ENCODE measurements around the gene SLC35F4.
"Not testable (repeated sequence)": the region's sequence is repeated elsewhere in the genome, so short reads cannot be mapped to it uniquely, and the experiment has no call there.

Gene SLC35F4

DNA sequence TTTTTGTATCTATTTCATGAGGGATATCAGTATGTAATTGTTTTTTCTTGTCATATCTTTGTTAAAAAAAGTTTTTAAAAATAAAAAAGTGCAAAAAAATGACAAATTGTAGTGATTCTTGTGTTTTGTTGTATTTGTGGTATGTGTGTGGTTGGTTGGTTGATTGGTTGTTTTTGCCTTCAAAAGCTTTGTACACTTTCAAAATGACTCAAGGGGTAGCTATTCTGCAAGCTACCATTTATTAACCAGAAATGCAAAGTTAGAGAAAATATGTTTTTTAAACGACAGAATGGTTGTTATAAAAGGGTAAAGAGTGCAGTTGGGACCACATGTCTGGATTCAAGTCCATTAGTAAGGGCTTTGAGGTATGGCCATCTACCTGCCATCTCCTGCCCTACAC is 119.3 kb downstream of the SLC35F4 start:
- no peak overlapping the region for H3K4me2 ChIP-seq (ENCODE audit: low read length)
- H3K9ac ChIP-seq (ENCODE audit: low read depth, low read length) = no peak overlapping the region
- no peaks in the 10 kb centered on the region for H3K9me3 ChIP-seq (replicated peaks; ENCODE audit: low read length)
- no peaks in the 10 kb centered on the region for H3K36me3 ChIP-seq (ENCODE audit: insufficient read depth, low read length)
- no peak overlapping the region for H3K4me3 ChIP-seq (ENCODE audit: low read length)
- no peaks in the 10 kb centered on the region for H3K27me3 ChIP-seq (ENCODE audit: control insufficient read depth, insufficient read depth, low read length)
- H3K4me1 ChIP-seq (ENCODE audit: control insufficient read depth, insufficient read depth, low read length) = peaks cover 12% of the 10 kb centered on the region

GRCh38 chr14:57739516-57739915 is 126.4 kb downstream of the SLC35F4 start:
- Histone ChIP-seq H3K4me3 (ENCODE audit: low read length) (no peak overlapping the region), H3K9me3 (replicated peaks; ENCODE audit: low read length) (no peaks in the 10 kb centered on the region), H3K27me3 (ENCODE audit: control insufficient read depth, insufficient read depth, low read length) (peaks cover 5% of the 10 kb centered on the region), H3K9ac (ENCODE audit: low read depth, low read length) (no peak overlapping the region), H3K36me3 (ENCODE audit: insufficient read depth, low read length) (no peaks in the 10 kb centered on the region), H3K4me2 (ENCODE audit: low read length) (no peak overlapping the region), H3K4me1 (ENCODE audit: control insufficient read depth, insufficient read depth, low read length) (no peaks in the 10 kb centered on the region)

DNA sequence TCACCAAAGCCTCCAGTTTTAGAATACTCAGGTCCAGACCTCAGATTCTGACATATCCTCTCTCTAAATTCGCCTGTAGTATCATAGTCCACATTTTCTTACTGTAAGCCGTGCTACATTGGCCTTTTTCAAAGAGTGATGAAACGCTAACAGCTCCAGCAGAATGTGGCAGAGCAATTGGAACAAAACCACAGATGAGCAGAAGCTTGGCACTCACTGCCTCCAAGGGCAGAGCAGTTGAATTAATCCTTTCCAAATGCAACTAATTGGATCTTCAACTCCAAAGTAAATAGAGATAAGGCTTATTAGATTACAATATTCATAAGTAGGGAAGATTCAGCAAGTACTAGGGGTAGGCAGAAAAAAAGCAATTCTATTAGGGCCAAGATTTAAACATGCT is 128.3 kb downstream of the SLC35F4 start:
- no peak overlapping the region for H3K9ac ChIP-seq (ENCODE audit: low read depth, low read length)
- peaks cover 5% of the 10 kb centered on the region for H3K27me3 ChIP-seq (ENCODE audit: control insufficient read depth, insufficient read depth, low read length)
- H3K4me2 ChIP-seq (ENCODE audit: low read length) = no peak overlapping the region
- H3K9me3 ChIP-seq (replicated peaks; ENCODE audit: low read length) = no peaks in the 10 kb centered on the region
- H3K4me3 ChIP-seq (ENCODE audit: low read length) = no peak overlapping the region
- peaks cover 4% of the 10 kb centered on the region for H3K4me1 ChIP-seq (ENCODE audit: control insufficient read depth, insufficient read depth, low read length)
- no peaks in the 10 kb centered on the region for H3K36me3 ChIP-seq (ENCODE audit: insufficient read depth, low read length)

GRCh38 chr14:57736391-57736790 is 129.5 kb downstream of the SLC35F4 start:
- no peaks in the 10 kb centered on the region for H3K9me3 ChIP-seq (replicated peaks; ENCODE audit: low read length)
- peaks cover 4% of the 10 kb centered on the region for H3K4me1 ChIP-seq (ENCODE audit: control insufficient read depth, insufficient read depth, low read length)
- no peak overlapping the region for H3K4me3 ChIP-seq (ENCODE audit: low read length)
- H3K4me2 ChIP-seq (ENCODE audit: low read length) = no peak overlapping the region
- peaks cover 5% of the 10 kb centered on the region for H3K27me3 ChIP-seq (ENCODE audit: control insufficient read depth, insufficient read depth, low read length)
- H3K9ac ChIP-seq (ENCODE audit: low read depth, low read length) = no peak overlapping the region
- no peaks in the 10 kb centered on the region for H3K36me3 ChIP-seq (ENCODE audit: insufficient read depth, low read length)

GRCh38 chr14:57735276-57735675 is 130.6 kb downstream of the SLC35F4 start:
- Histone ChIP-seq H3K9me3 (replicated peaks; ENCODE audit: low read length) (no peaks in the 10 kb centered on the region), H3K9ac (ENCODE audit: low read depth, low read length) (no peak overlapping the region), H3K4me1 (ENCODE audit: control insufficient read depth, insufficient read depth, low read length) (peaks cover 4% of the 10 kb centered on the region), H3K4me3 (ENCODE audit: low read length) (no peak overlapping the region), H3K27me3 (ENCODE audit: control insufficient read depth, insufficient read depth, low read length) (peaks cover 5% of the 10 kb centered on the region), H3K36me3 (ENCODE audit: insufficient read depth, low read length) (no peaks in the 10 kb centered on the region), H3K4me2 (ENCODE audit: low read length) (no peak overlapping the region)

DNA sequence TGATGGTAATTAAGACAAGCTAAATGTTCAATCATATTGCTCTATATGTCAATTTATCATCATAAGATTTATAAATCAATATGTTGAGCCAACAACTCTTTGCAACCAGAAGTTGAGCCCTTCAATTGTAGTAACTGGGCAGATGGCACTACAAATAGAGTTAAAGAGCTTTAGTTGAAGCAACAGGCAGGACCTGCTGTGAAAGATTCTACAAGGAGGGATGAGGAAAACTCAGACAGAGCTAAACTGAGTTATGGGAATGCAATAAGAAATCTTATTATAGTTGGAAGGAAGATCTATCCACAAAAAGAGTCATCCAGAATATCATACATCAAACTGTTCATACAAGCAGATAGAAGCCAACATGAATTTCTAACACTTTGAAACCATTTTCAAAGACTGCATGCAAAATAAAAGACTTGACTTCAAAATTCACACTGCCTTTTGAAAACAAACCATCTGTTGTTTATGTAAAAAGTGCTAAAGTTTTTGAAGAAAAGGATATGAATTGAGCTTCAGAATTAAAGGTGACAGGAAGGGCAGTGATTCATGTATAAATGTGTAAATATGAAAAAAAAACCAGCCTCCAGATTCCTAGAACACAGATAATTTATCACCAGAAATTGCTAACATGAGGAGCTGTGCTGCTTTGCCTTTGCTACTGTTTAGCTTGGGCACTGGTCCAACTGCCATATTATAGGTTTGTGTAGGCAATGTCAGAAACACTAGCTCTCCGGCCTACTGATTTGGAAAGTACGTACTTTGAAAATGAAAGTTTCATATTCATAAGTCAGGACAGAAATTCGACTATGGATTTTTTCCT is 133.2 kb downstream of the SLC35F4 start:
- Histone ChIP-seq H3K4me1 (ENCODE audit: control insufficient read depth, insufficient read depth, low read length) (peaks cover 4% of the 10 kb centered on the region), H3K36me3 (ENCODE audit: insufficient read depth, low read length) (no peaks in the 10 kb centered on the region), H3K9me3 (replicated peaks; ENCODE audit: low read length) (no peaks in the 10 kb centered on the region), H3K9ac (ENCODE audit: low read depth, low read length) (no peak overlapping the region), H3K27me3 (ENCODE audit: control insufficient read depth, insufficient read depth, low read length) (no peaks in the 10 kb centered on the region), H3K4me3 (ENCODE audit: low read length) (no peak overlapping the region), H3K4me2 (ENCODE audit: low read length) (no peak overlapping the region)

- Histone ChIP-seq H3K27me3 (ENCODE audit: control insufficient read depth, insufficient read depth, low read length) (no peaks in the 10 kb centered on the region), H3K4me3 (ENCODE audit: low read length) (no peak overlapping the region)
Measured at GRCh38 chr14:57729208-57730187, 136.4 kb downstream of the SLC35F4 start.

DNA sequence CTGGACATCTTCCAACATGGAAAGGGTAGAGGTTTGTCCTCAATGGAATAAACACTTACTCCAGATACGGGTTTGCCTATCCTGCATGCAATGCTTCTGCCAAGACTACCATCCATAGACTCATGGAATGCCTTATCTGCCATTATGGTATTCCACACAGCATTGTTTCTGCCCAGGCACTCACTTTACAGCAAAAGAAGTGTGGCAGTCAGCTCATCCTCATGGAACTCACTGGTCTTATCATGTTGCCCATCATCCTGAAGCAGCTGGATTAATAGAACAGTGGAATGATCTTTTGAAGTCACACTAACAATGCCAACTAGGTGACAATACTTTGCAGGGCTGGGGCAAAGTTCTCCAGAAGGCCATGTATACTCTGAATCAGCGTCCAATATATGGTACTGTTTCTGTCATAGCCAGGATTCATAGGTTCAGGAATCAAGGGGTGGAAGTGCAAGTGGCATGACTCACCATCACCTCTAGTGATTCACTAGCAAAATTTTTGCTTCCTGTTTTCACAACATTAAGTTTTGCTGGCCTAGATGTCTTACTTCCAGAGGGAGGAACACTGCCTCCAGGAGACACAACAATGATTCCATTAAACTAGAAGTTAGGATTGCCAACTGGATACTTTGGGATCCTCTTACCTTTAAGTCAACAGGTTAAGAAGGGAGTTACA is 140.4 kb downstream of the SLC35F4 start:
- H3K36me3 ChIP-seq (ENCODE audit: insufficient read depth, low read length) = no peaks in the 10 kb centered on the region
- no peaks in the 10 kb centered on the region for H3K27me3 ChIP-seq (ENCODE audit: control insufficient read depth, insufficient read depth, low read length)
- H3K4me3 ChIP-seq (ENCODE audit: low read length) = no peak overlapping the region
- no peaks in the 10 kb centered on the region for H3K9me3 ChIP-seq (replicated peaks; ENCODE audit: low read length)
- peaks cover 10% of the 10 kb centered on the region for H3K4me1 ChIP-seq (ENCODE audit: control insufficient read depth, insufficient read depth, low read length)
- peak overlapping the region; percentile 44 for H3K4me2 ChIP-seq (ENCODE audit: low read length)
- no peak overlapping the region for H3K9ac ChIP-seq (ENCODE audit: low read depth, low read length)

More at GRCh38 chr14:57729208-57730187, 136.4 kb downstream of the SLC35F4 start:
- Histone ChIP-seq H3K4me2 (ENCODE audit: low read length) (no peak overlapping the region), H3K36me3 (ENCODE audit: insufficient read depth, low read length) (no peaks in the 10 kb centered on the region), H3K9me3 (replicated peaks; ENCODE audit: low read length) (no peaks in the 10 kb centered on the region), H3K4me1 (ENCODE audit: control insufficient read depth, insufficient read depth, low read length) (peaks cover 14% of the 10 kb centered on the region), H3K9ac (ENCODE audit: low read depth, low read length) (no peak overlapping the region)

DNA sequence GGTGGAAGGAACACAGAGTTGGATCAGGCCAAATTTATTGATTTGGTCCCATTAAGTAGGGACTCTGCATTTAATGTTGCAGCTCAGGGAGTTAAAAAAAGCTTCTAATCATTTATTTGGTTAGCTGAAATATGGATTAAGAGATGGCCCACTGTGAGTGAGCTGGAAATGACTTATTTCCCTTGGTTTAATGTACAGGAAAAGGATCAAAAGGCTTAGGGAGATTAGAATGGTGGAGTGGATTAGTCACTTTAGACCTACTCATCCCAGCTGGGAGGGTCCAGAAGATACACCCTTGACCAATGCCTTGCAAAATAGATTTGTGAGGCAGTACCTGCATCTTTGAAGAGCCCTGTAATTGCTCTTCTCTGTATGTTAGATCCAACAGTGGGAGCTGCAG is 143.8 kb downstream of the SLC35F4 start:
- H3K27me3 ChIP-seq (ENCODE audit: control insufficient read depth, insufficient read depth, low read length); H3K36me3 ChIP-seq (ENCODE audit: insufficient read depth, low read length); H3K4me3 ChIP-seq (ENCODE audit: low read length); H3K4me2 ChIP-seq (ENCODE audit: low read length); H3K9me3 ChIP-seq (replicated peaks; ENCODE audit: low read length); H3K9ac ChIP-seq (ENCODE audit: low read depth, low read length): not testable (repeated sequence)
- H3K4me1 ChIP-seq (ENCODE audit: control insufficient read depth, insufficient read depth, low read length) = peaks cover 10% of the 10 kb centered on the region

DNA sequence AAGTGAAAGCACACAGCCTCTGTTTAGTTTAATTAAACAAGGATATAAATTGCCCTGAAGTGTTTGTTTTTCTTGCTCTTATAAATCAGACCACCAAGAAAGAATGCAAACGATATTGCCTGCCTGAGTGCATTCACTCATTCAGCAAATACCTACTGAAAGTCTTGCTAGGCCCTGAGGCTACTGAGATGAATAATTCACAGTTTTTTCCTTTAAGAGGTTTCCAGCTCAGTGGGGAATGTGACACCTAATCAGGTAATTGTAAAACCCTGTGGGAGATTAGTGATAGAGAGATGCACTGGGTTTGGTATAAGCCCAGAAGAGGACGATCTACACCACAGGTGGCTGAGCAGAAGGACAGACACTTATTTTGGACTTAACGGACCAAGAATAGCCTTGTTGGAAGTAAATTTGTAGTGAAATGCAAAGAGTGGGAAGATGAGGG is 151.4 kb downstream of the SLC35F4 start:
- Histone ChIP-seq H3K9ac (ENCODE audit: low read depth, low read length) (no peak overlapping the region), H3K4me2 (ENCODE audit: low read length) (no peak overlapping the region), H3K4me3 (ENCODE audit: low read length) (no peak overlapping the region), H3K4me1 (ENCODE audit: control insufficient read depth, insufficient read depth, low read length) (no peaks in the 10 kb centered on the region), H3K9me3 (replicated peaks; ENCODE audit: low read length) (peaks cover 2% of the 10 kb centered on the region), H3K36me3 (ENCODE audit: insufficient read depth, low read length) (no peaks in the 10 kb centered on the region), H3K27me3 (ENCODE audit: control insufficient read depth, insufficient read depth, low read length) (peaks cover 5% of the 10 kb centered on the region)

DNA sequence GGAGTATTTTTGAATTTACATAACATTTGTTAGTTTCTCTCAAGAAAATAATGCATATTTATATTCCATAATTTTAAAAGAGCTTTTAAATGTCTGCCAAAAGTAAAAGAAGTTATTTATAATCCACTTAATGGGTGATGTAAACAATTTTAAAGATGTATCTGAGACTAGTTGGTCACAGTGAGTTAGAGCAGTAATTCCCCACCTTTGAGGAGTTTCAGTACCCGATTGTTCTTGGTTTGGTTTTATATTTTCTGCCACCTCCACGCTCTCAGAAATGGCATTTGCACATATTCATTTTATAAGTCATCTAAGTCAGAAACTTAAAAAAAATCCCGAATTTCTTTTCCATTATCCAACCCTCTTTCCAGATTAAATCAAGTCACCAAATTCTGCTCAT is 153.2 kb downstream of the SLC35F4 start:
- Histone ChIP-seq H3K4me3 (ENCODE audit: low read length) (no peak overlapping the region), H3K4me1 (ENCODE audit: control insufficient read depth, insufficient read depth, low read length) (no peaks in the 10 kb centered on the region), H3K9ac (ENCODE audit: low read depth, low read length) (no peak overlapping the region), H3K4me2 (ENCODE audit: low read length) (no peak overlapping the region), H3K9me3 (replicated peaks; ENCODE audit: low read length) (no peaks in the 10 kb centered on the region), H3K36me3 (ENCODE audit: insufficient read depth, low read length) (no peaks in the 10 kb centered on the region), H3K27me3 (ENCODE audit: control insufficient read depth, insufficient read depth, low read length) (peaks cover 5% of the 10 kb centered on the region)
